Ammon's horn (tissue), 1 donor: ENCODE results near the gene PEX11A.
A peak's percentile ranks its signal among the peaks of the same experiment; 100 is the strongest.

Source experiments
- DNase-seq: peaks from one replicate; pipeline ENCODE4 v3.0.0-alpha.2; 2016; ENCODE audit warnings: low spot score

Gene PEX11A

GRCh38 chr15:89654847-89655805, 35.4 kb downstream of the PEX11A start, which contains the start of gene KIF7:
Gene KIF7, minus strand, starts transcription at chr15:89655467. Its CDS starts 2,537 bp downstream, at chr15:89652930.
- DNase-seq, result no peak

- no peak for DNase-seq
Observed at GRCh38 chr15:89654301-89654761, 36.2 kb downstream of the PEX11A start.

GRCh38 chr15:89653578-89653977, 37.0 kb downstream of the PEX11A start:
- no peak for DNase-seq

- DNase-seq, result no peak
Observed at GRCh38 chr15:89652666-89653065, 37.9 kb downstream of the PEX11A start.

GRCh38 chr15:89652131-89652530, 38.4 kb downstream of the PEX11A start:
- no peak for DNase-seq

- no peak for DNase-seq
Observed at GRCh38 chr15:89649716-89650115, 40.8 kb downstream of the PEX11A start.

GRCh38 chr15:89649013-89649625, 41.4 kb downstream of the PEX11A start:
- no peak for DNase-seq

GRCh38 chr15:89648106-89649012, 42.2 kb downstream of the PEX11A start:
- DNase-seq, result no peak

- DNase-seq, result peak; percentile 57
Observed at GRCh38 chr15:89647191-89647851, 43.2 kb downstream of the PEX11A start.

GRCh38 chr15:89646416-89647141, 44.0 kb downstream of the PEX11A start:
- DNase-seq, result no peak

- no peak for DNase-seq
Observed at GRCh38 chr15:89645680-89646079, 44.9 kb downstream of the PEX11A start.

- no peak for DNase-seq
Observed at GRCh38 chr15:89642106-89642505, 48.4 kb downstream of the PEX11A start.

- DNase-seq, result no peak
Observed at GRCh38 chr15:89641053-89641452, 49.5 kb downstream of the PEX11A start.

GRCh38 chr15:89640245-89640644, 50.3 kb downstream of the PEX11A start:
- no peak for DNase-seq

GRCh38 chr15:89633585-89633984, 57.0 kb downstream of the PEX11A start:
- DNase-seq, result no peak

GRCh38 chr15:89632563-89633430, 57.8 kb downstream of the PEX11A start:
- DNase-seq, result no peak

GRCh38 chr15:89631902-89632264, 58.7 kb downstream of the PEX11A start:
- no peak for DNase-seq
